ENCODE results near the gene HIP1R. TPM values are rescaled to one million over a fixed set of nuclear protein-coding genes. Genes with fewer than 3 reads are reported as not detected.
A peak's percentile ranks its signal among the peaks of the same experiment; 100 is the strongest.
"Not testable (repeated sequence)": the region's sequence is repeated elsewhere in the genome, so short reads cannot be mapped to it uniquely, and the experiment has no call there.

The HIP1R gene
- total RNA-seq, 4 donors from 2014 or later = 162 to 289 (median 200) TPM

GRCh38 chr12:122888232-122888752, 53.0 kb downstream of the HIP1R start:
- DNase-seq (ENCODE audit: low spot score in 2 of 2) = peak; percentile 84
- H3K27me3 ChIP-seq = no peaks in the 10 kb centered on the region
- no peaks in the 10 kb centered on the region for H3K36me3 ChIP-seq
- H3K4me3 ChIP-seq = peak overlapping the region; percentile 34
- H3K27ac ChIP-seq = peak overlapping the region; percentile 94
- WGBS = 18% methylated on average over 12 of the region's 12 CpGs
- no peaks in the 10 kb centered on the region for H3K9me3 ChIP-seq
- TF ChIP-seq CTCF (IDR thresholded peaks at IDR 0.05) (no peak), POLR2AphosphoS5 (IDR thresholded peaks at IDR 0.05) (peak in 2 of 3 donors; percentile 64 to 68)
- H3K4me1 ChIP-seq = peaks cover 84% of the 10 kb centered on the region

GRCh38 chr12:122889761-122890520, 54.7 kb downstream of the HIP1R start:
- H3K4me1 ChIP-seq = peaks cover 92% of the 10 kb centered on the region
- H3K9me3 ChIP-seq = no peaks in the 10 kb centered on the region
- H3K27me3 ChIP-seq = no peaks in the 10 kb centered on the region
- 70% methylated on average over 13 of the region's 13 CpGs for WGBS
- TF ChIP-seq EP300 (IDR thresholded peaks at IDR 0.05) (no peak), POLR2A (IDR thresholded peaks at IDR 0.05) (no peak), POLR2AphosphoS5 (IDR thresholded peaks at IDR 0.05) (no peak), CTCF (IDR thresholded peaks at IDR 0.05) (no peak)
- no peak overlapping the region for H3K4me3 ChIP-seq
- H3K36me3 ChIP-seq = no peaks in the 10 kb centered on the region
- peak overlapping the region; percentile 94 for H3K27ac ChIP-seq
- peak in 1 of 2 donors; percentile 38 for DNase-seq (ENCODE audit: low spot score in 2 of 2)

- Histone ChIP-seq H3K9me3 (no peaks in the 10 kb centered on the region), H3K27me3 (no peaks in the 10 kb centered on the region), H3K4me1 (peaks cover 88% of the 10 kb centered on the region), H3K36me3 (no peaks in the 10 kb centered on the region), H3K4me3 (peak overlapping the region; percentile 27), H3K27ac (peak overlapping the region; percentile 77)
- 18% methylated on average over 10 of the region's 10 CpGs for WGBS
- DNase-seq (ENCODE audit: low spot score in 2 of 2) = no peak
- no peak for TF ChIP-seq POLR2A (IDR thresholded peaks at IDR 0.05)
Observed at GRCh38 chr12:122891661-122892525, 56.6 kb downstream of the HIP1R start.

- peaks cover 80% of the 10 kb centered on the region for H3K4me1 ChIP-seq
- 91% methylated on average over 9 of the region's 9 CpGs for WGBS
- H3K4me3 ChIP-seq = not testable (repeated sequence)
Observed at GRCh38 chr12:122892724-122893123, 57.5 kb downstream of the HIP1R start.

GRCh38 chr12:122893208-122894153, 58.2 kb downstream of the HIP1R start:
- peak overlapping the region; percentile 92 for H3K27ac ChIP-seq
- no peak for DNase-seq (ENCODE audit: low spot score in 2 of 2)
- no peak for TF ChIP-seq EP300 (IDR thresholded peaks at IDR 0.05)
- no peak for TF ChIP-seq CTCF (IDR thresholded peaks at IDR 0.05)
- no peak for TF ChIP-seq POLR2A (IDR thresholded peaks at IDR 0.05)
- TF ChIP-seq POLR2AphosphoS5 (IDR thresholded peaks at IDR 0.05) = no peak
- H3K4me3 ChIP-seq = peak overlapping the region; percentile 81
- no peaks in the 10 kb centered on the region for H3K36me3 ChIP-seq
- H3K9me3 ChIP-seq = no peaks in the 10 kb centered on the region
- WGBS = 60% methylated on average over 7 of the region's 7 CpGs
- peaks cover 76% of the 10 kb centered on the region for H3K4me1 ChIP-seq
- no peaks in the 10 kb centered on the region for H3K27me3 ChIP-seq

More at GRCh38 chr12:122892724-122893123, 57.5 kb downstream of the HIP1R start:
- DNase-seq (ENCODE audit: low spot score in 2 of 2); H3K27me3 ChIP-seq; H3K9me3 ChIP-seq; H3K36me3 ChIP-seq: not testable (repeated sequence)
- peak overlapping the region; percentile 77 for H3K27ac ChIP-seq

All from suprapubic skin (tissue), 4 donors.